ENCODE measurements around the gene CNKSR3.
A peak's percentile ranks its signal among the peaks of the same experiment; 100 is the strongest.
"Not testable (repeated sequence)": the region's sequence is repeated elsewhere in the genome, so short reads cannot be mapped to it uniquely, and the experiment has no call there.

Gene CNKSR3

GRCh38 chr6:154510144-154510905, at the start of gene CNKSR3:
Gene CNKSR3, minus strand, starts transcription at chr6:154510685. Its CDS starts 571 bp downstream, at chr6:154510114.
- no peaks in the 10 kb centered on the region for H3K36me3 ChIP-seq (ENCODE audit: control insufficient read depth, insufficient read depth, low read length)
- H3K4me1 ChIP-seq (ENCODE audit: control insufficient read depth, insufficient read depth, low read length), result peaks cover 18% of the 10 kb centered on the region
- peak within 1 kb of the TSS; percentile 80 for H3K4me3 ChIP-seq (ENCODE audit: low read depth, low read length)
- peak within 1 kb of the TSS; percentile 58 for H3K9ac ChIP-seq (ENCODE audit: low read depth, low read length)
- no peaks in the 10 kb centered on the region for H3K9me3 ChIP-seq (ENCODE audit: control insufficient read depth, insufficient read depth, low read length)
- peaks cover 67% of the 10 kb centered on the region for H3K27me3 ChIP-seq (ENCODE audit: control insufficient read depth, insufficient read depth, low read length)

- Histone ChIP-seq H3K27me3 (ENCODE audit: control insufficient read depth, insufficient read depth, low read length) (no peaks in the 10 kb centered on the region), H3K9ac (ENCODE audit: low read depth, low read length) (no peak overlapping the region), H3K9me3 (ENCODE audit: control insufficient read depth, insufficient read depth, low read length) (no peaks in the 10 kb centered on the region), H3K4me3 (ENCODE audit: low read depth, low read length) (no peak overlapping the region), H3K36me3 (ENCODE audit: control insufficient read depth, insufficient read depth, low read length) (no peaks in the 10 kb centered on the region), H3K4me1 (ENCODE audit: control insufficient read depth, insufficient read depth, low read length) (no peaks in the 10 kb centered on the region)
Measured at GRCh38 chr6:154558984-154559383, 48.5 kb upstream of the CNKSR3 start.

GRCh38 chr6:154558513-154558912, 48.0 kb upstream of the CNKSR3 start:
- Histone ChIP-seq H3K36me3 (ENCODE audit: control insufficient read depth, insufficient read depth, low read length) (no peaks in the 10 kb centered on the region), H3K4me1 (ENCODE audit: control insufficient read depth, insufficient read depth, low read length) (no peaks in the 10 kb centered on the region), H3K9ac (ENCODE audit: low read depth, low read length) (no peak overlapping the region), H3K27me3 (ENCODE audit: control insufficient read depth, insufficient read depth, low read length) (no peaks in the 10 kb centered on the region), H3K9me3 (ENCODE audit: control insufficient read depth, insufficient read depth, low read length) (no peaks in the 10 kb centered on the region), H3K4me3 (ENCODE audit: low read depth, low read length) (no peak overlapping the region)

GRCh38 chr6:154555073-154555677, 44.7 kb upstream of the CNKSR3 start:
- no peaks in the 10 kb centered on the region for H3K27me3 ChIP-seq (ENCODE audit: control insufficient read depth, insufficient read depth, low read length)
- no peaks in the 10 kb centered on the region for H3K36me3 ChIP-seq (ENCODE audit: control insufficient read depth, insufficient read depth, low read length)
- H3K4me3 ChIP-seq (ENCODE audit: low read depth, low read length), result no peak overlapping the region
- H3K4me1 ChIP-seq (ENCODE audit: control insufficient read depth, insufficient read depth, low read length), result no peaks in the 10 kb centered on the region
- H3K9ac ChIP-seq (ENCODE audit: low read depth, low read length), result no peak overlapping the region
- no peaks in the 10 kb centered on the region for H3K9me3 ChIP-seq (ENCODE audit: control insufficient read depth, insufficient read depth, low read length)

GRCh38 chr6:154554491-154554890, 44.0 kb upstream of the CNKSR3 start:
- Histone ChIP-seq H3K9ac (ENCODE audit: low read depth, low read length) (no peak overlapping the region), H3K27me3 (ENCODE audit: control insufficient read depth, insufficient read depth, low read length) (no peaks in the 10 kb centered on the region)

GRCh38 chr6:154550779-154551178, 40.3 kb upstream of the CNKSR3 start:
- Histone ChIP-seq H3K4me3 (ENCODE audit: low read depth, low read length) (no peak overlapping the region), H3K4me1 (ENCODE audit: control insufficient read depth, insufficient read depth, low read length) (no peaks in the 10 kb centered on the region), H3K27me3 (ENCODE audit: control insufficient read depth, insufficient read depth, low read length) (no peaks in the 10 kb centered on the region), H3K36me3 (ENCODE audit: control insufficient read depth, insufficient read depth, low read length) (no peaks in the 10 kb centered on the region), H3K9ac (ENCODE audit: low read depth, low read length) (no peak overlapping the region), H3K9me3 (ENCODE audit: control insufficient read depth, insufficient read depth, low read length) (no peaks in the 10 kb centered on the region)

More at GRCh38 chr6:154554491-154554890, 44.0 kb upstream of the CNKSR3 start:
- H3K4me1 ChIP-seq (ENCODE audit: control insufficient read depth, insufficient read depth, low read length), result no peaks in the 10 kb centered on the region
- H3K4me3 ChIP-seq (ENCODE audit: low read depth, low read length), result no peak overlapping the region
- no peaks in the 10 kb centered on the region for H3K36me3 ChIP-seq (ENCODE audit: control insufficient read depth, insufficient read depth, low read length)
- no peaks in the 10 kb centered on the region for H3K9me3 ChIP-seq (ENCODE audit: control insufficient read depth, insufficient read depth, low read length)

- peaks cover 5% of the 10 kb centered on the region for H3K4me1 ChIP-seq (ENCODE audit: control insufficient read depth, insufficient read depth, low read length)
- H3K4me3 ChIP-seq (ENCODE audit: low read depth, low read length), result no peak overlapping the region
- H3K27me3 ChIP-seq (ENCODE audit: control insufficient read depth, insufficient read depth, low read length), result peaks cover 6% of the 10 kb centered on the region
- no peak overlapping the region for H3K9ac ChIP-seq (ENCODE audit: low read depth, low read length)
- H3K36me3 ChIP-seq (ENCODE audit: control insufficient read depth, insufficient read depth, low read length), result no peaks in the 10 kb centered on the region
- no peaks in the 10 kb centered on the region for H3K9me3 ChIP-seq (ENCODE audit: control insufficient read depth, insufficient read depth, low read length)
Measured at GRCh38 chr6:154549179-154549578, 38.7 kb upstream of the CNKSR3 start.

- Histone ChIP-seq H3K9ac (ENCODE audit: low read depth, low read length) (no peak overlapping the region), H3K27me3 (ENCODE audit: control insufficient read depth, insufficient read depth, low read length) (peaks cover 9% of the 10 kb centered on the region), H3K4me3 (ENCODE audit: low read depth, low read length) (no peak overlapping the region), H3K36me3 (ENCODE audit: control insufficient read depth, insufficient read depth, low read length) (no peaks in the 10 kb centered on the region), H3K9me3 (ENCODE audit: control insufficient read depth, insufficient read depth, low read length) (no peaks in the 10 kb centered on the region), H3K4me1 (ENCODE audit: control insufficient read depth, insufficient read depth, low read length) (peaks cover 7% of the 10 kb centered on the region)
Measured at GRCh38 chr6:154548130-154548830, 37.8 kb upstream of the CNKSR3 start.

- H3K4me1 ChIP-seq (ENCODE audit: control insufficient read depth, insufficient read depth, low read length), result peaks cover 16% of the 10 kb centered on the region
- no peak overlapping the region for H3K4me3 ChIP-seq (ENCODE audit: low read depth, low read length)
- no peak overlapping the region for H3K9ac ChIP-seq (ENCODE audit: low read depth, low read length)
- no peaks in the 10 kb centered on the region for H3K36me3 ChIP-seq (ENCODE audit: control insufficient read depth, insufficient read depth, low read length)
- H3K9me3 ChIP-seq (ENCODE audit: control insufficient read depth, insufficient read depth, low read length), result no peaks in the 10 kb centered on the region
- H3K27me3 ChIP-seq (ENCODE audit: control insufficient read depth, insufficient read depth, low read length), result peaks cover 12% of the 10 kb centered on the region
Measured at GRCh38 chr6:154543628-154544027, 33.1 kb upstream of the CNKSR3 start.

- H3K36me3 ChIP-seq (ENCODE audit: control insufficient read depth, insufficient read depth, low read length), result no peaks in the 10 kb centered on the region
- peaks cover 13% of the 10 kb centered on the region for H3K27me3 ChIP-seq (ENCODE audit: control insufficient read depth, insufficient read depth, low read length)
- H3K4me1 ChIP-seq (ENCODE audit: control insufficient read depth, insufficient read depth, low read length), result peaks cover 17% of the 10 kb centered on the region
- H3K4me3 ChIP-seq (ENCODE audit: low read depth, low read length), result no peak overlapping the region
- H3K9me3 ChIP-seq (ENCODE audit: control insufficient read depth, insufficient read depth, low read length), result no peaks in the 10 kb centered on the region
- H3K9ac ChIP-seq (ENCODE audit: low read depth, low read length), result no peak overlapping the region
Measured at GRCh38 chr6:154542747-154543146, 32.3 kb upstream of the CNKSR3 start.

GRCh38 chr6:154541837-154542236, 31.4 kb upstream of the CNKSR3 start:
- H3K36me3 ChIP-seq (ENCODE audit: control insufficient read depth, insufficient read depth, low read length); H3K4me3 ChIP-seq (ENCODE audit: low read depth, low read length); H3K9me3 ChIP-seq (ENCODE audit: control insufficient read depth, insufficient read depth, low read length); H3K9ac ChIP-seq (ENCODE audit: low read depth, low read length): not testable (repeated sequence)
- Histone ChIP-seq H3K4me1 (ENCODE audit: control insufficient read depth, insufficient read depth, low read length) (peaks cover 26% of the 10 kb centered on the region), H3K27me3 (ENCODE audit: control insufficient read depth, insufficient read depth, low read length) (peaks cover 21% of the 10 kb centered on the region)

Data from iPS-15b (cell line).